Measurements from ENCODE around the gene LTB4R.

LTB4R gene

GRCh38 chr14:24325041-24325530 is 13.8 kb downstream of the LTB4R start:
- no peak for DNase-seq

GRCh38 chr14:24325963-24326362 is 14.7 kb downstream of the LTB4R start:
- no peak for DNase-seq

- peak; percentile 24 to 51 (median 37) for DNase-seq
These were observed 16.0 kb downstream of the LTB4R start for GRCh38 chr14:24327303-24327702.

DNA sequence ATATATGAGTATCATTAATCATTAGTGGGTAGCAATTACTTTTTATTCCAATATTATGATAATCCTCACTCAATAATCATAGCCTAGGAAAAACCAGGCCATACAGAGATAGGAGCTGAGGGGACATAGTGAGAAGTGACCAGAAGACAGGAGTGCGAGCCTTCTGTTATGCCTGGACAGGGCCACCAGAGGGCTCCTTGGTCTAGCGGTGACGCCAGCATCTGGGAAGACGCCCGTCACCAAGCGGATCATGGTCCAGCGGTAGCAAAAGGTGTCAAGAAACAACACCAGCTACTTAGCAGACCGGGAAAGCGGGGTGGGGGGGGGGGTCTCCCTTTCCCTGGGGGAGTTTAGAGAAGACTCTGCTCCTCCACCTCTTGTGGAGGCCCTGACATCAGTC is 16.6 kb downstream of the LTB4R start:
- peak in 2 of 3 donors; percentile 35 to 36 for DNase-seq

DNA sequence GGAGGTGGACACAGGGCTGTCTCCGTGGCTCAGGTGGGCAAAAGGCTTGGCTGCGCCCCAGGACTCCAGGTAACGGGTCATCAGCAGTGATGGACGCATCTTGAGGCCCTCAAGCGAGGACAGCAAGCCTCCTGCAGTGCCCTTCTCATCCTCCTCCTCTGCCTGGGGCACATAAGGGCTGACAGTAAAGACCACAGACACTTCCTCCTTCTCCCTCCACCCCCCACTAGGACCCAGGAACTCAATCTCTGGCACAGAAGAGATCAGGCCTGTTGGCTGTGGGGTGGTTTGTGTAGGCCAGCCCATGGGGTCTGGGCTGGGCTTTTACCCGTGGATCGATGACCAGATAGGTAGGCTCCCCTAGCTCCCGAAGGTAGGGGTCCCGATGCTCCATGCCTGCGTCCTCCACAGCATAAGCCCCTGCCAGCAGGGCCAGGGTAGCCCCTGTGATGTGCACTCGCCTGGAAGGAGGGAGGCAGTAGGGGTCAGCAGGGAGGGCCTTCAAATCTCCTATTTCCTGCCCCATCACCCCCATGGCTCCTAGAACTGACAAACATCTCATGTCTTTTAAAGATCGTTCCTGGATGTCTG is 17.9 kb downstream of the LTB4R start:
- DNase-seq: no peak

DNA sequence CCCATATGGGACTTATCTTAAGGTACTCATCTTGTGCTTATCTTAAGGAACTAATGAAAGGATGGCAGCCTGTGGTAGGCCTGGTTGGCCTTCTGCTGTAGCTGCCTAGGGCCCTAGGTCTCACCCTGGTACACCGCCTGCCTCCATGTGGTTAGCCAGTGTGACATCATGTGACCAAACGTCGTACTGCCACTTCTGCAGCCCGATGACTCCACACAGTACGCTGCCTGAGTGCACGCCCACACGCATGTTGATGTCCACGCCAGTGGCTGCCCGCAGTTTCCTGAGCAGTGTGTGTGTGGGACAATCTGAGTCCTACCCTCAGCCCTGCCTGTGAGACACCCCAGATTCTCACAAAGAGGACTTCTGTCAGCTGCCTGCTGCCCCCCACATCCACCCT is 18.4 kb downstream of the LTB4R start:
- DNase-seq: peak; percentile 89 to 97 (median 95)

- DNase-seq: no peak
These were observed 19.8 kb downstream of the LTB4R start for GRCh38 chr14:24330973-24331674.

GRCh38 chr14:24331731-24332267 is 20.5 kb downstream of the LTB4R start:
- no peak for DNase-seq

- peak; percentile 74 to 80 (median 77) for DNase-seq
These were observed 21.1 kb downstream of the LTB4R start for GRCh38 chr14:24332268-24332993.

DNA sequence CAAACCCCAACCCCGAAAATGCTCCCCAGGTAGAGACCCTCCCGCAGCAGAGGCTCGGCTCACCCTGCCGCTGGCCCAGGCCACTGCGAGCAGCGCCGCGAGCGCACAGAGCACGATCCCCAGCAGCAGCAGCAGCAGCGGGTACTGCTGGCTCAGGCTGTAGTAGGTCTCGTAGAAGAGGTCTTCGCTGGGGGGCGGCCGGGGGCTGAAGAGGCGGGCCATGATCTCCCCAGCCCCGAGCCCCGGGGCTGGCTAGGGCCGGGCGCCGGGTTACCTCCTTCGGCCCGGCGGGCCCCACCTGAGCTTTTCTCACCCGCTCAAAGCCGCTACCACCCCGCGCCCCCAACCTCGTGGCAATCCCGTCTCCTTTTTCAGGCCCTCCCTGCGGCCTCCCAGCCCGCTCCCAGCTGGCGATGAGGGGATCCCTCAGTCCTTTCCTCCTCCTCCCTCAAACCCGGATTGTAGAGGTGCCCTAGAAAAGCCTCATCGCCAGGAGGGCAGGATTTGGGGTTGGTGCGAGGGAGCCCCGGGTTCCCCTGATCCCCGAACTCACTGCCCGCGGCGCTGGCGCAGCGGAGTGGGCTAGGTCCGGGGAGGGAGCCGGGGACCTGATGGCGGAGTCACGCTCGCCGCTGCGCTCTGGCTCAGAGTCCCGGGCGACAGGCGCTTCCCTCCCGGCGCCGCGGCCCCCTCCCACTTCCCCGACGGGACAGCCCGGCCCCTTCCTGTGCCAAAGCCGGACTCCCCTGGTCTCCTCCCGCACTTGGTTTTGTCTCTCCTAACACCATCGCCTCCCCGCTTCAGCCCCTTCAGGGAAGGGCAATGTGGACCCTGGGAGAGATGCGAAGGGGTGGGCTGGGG is 23.4 kb downstream of the LTB4R start, which contains the start of gene ADCY4:
Gene ADCY4 (minus strand): TSS at position 641 of the 861 bp plus-strand sequence. CDS start 419 bp downstream, at position 222.
- DNase-seq: peak in 1 of 3 donors; percentile 49

DNA sequence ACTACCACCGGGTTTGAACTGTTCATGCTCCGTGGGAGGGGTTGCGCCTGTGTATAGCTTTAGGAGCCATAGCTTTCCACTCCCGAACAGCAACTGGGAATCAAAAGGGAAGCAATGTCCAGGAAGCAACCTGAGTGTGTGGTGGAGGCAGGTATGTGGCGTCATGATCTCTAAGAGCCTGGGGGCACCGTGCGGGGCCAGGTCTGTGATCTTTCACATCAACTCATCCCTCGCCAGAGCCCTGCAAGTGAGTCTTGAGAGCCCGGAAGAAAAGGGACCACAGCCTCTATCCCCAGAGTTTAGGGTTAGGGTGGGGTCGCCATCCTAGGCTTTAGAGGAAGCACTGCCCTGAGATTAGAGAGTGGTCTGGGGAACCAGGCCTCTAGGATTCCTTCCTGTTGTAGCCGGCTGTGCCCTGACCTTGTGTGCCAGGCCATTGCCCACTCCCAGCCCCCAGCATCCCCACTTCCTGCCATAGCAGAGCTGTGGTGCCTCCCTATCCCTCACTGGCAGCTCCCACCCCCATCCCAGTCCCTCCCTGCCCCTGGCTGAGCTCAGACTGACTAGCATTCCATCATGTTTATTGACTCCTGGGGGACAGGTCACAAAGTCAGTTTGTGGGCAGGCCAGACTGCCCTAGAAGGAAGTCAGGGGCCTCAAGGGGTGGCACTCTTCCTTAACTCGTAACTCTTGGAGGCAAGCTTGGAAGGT is 24.3 kb downstream of the LTB4R start:
- no peak for DNase-seq

DNA sequence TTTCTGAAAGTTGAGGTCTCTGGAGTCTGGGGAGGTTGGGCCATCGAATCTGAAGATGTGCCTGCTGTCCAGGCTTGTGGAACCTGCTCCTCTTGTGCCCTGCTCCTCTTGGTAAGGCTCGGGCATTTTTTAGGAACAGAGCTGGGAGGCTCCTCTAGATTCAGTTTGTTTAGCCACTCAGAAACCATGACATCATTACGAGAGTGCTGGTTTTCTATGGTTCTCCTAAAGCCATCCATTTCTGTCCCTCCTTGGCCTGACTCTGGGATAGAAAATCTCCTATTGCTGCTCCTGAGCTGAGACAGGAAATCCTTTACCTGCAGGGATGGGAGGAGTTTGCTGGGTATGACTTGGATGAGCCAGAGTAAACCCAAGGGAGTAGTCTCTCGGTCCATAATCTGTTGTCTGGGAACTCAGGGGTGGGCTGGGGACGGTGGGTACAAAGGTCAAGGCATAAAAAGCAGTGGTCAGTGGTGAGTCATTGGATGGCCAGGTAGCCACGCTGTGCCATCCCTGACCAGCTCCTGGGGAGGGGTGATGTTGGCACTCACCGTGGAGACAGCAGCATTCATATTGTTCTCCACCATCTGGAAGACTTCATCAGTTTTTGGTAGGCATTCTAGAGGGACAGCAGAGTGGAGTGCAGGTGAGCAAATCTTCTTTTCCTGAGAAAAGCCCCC is 26.0 kb downstream of the LTB4R start:
- no peak for DNase-seq

GRCh38 chr14:24337824-24338175 is 26.5 kb downstream of the LTB4R start:
- no peak for DNase-seq

DNA sequence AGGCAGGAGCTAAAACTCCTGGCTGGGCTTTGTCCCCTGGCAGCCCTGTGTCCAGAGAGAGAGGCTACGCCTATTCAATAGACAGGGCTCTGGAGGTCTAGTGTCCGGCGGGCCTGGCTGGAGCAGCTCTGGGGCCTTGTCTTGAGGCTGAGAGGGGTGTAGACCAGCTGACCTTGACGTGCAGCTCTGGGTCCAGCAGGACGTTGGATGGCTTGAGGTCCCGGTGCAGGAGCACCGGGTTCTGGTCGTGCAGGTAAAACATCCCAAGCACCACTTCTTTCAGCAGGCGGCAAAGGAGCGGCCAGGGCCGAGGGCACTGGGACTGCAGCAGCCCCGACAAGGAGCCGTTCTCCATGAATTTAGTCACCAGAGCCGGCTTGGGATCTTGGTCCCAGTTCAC is 27.5 kb downstream of the LTB4R start:
- no peak for DNase-seq

DNA sequence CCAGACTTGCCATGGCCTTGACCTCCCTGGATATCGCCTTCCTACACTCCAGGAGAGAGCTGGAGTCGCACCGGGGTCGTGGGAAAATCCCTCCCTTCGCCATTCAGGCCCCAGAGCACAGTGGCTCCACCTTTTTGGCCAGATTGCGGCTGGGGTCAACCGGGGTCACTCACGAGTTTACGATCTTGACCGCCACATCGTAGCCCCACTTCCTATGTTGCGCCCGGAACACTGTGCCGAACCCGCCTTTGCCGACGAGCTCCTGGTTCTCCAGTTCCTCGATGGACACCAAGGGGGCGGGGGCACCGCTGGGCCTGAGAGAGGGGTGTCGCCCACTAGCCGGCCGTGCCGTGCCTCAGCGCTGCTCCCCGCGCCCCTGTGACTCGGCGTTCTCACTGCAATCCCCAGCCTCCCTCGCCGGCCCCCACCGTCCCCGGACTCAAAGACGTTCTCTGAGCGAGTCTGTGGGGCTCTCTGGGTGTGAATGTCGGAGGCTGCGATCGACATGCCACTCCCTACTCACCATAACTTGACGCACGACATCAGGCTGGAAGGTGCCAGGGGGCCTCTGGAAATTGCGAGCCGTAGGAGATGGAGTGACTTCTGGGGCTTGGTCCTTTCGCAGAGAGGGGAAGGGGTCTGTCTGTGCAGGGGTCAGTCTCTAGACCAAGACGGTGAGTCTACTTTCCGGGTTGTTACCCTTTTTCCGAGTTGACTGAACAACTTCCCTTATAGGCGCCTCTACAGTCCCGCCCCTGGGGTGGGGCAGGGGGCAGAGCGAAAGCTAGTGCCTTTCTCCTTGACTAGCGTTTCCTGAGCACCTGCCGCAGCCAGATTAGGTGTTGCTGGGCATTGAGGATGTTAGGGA is 28.2 kb downstream of the LTB4R start, which contains the start of gene RIPK3:
Gene RIPK3 (minus strand): TSS at position 708 of the 868 bp plus-strand sequence. CDS start 165 bp downstream, at position 543.
- DNase-seq: peak; percentile 72 to 86 (median 78)

- no peak for DNase-seq
These were observed 29.3 kb downstream of the LTB4R start for GRCh38 chr14:24340606-24341005.

DNA sequence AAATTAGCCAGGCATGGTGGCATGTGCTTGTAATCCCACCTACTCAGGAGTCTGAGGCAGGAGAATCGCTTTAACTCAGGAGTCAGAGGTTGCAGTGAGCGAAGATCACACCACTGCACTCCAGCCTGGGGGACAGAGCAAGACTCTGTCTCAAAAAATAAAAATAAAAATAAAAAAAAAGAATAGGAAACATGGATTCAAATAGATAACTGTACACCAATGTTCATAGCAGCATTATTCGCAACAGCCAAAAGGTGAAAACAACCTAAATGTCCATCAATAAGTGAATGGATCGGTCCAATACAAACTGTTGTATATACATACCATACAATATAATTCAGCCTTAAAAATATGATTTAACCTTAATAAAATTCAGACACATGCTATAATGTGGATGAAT is 31.6 kb downstream of the LTB4R start:
- no peak for DNase-seq

DNA sequence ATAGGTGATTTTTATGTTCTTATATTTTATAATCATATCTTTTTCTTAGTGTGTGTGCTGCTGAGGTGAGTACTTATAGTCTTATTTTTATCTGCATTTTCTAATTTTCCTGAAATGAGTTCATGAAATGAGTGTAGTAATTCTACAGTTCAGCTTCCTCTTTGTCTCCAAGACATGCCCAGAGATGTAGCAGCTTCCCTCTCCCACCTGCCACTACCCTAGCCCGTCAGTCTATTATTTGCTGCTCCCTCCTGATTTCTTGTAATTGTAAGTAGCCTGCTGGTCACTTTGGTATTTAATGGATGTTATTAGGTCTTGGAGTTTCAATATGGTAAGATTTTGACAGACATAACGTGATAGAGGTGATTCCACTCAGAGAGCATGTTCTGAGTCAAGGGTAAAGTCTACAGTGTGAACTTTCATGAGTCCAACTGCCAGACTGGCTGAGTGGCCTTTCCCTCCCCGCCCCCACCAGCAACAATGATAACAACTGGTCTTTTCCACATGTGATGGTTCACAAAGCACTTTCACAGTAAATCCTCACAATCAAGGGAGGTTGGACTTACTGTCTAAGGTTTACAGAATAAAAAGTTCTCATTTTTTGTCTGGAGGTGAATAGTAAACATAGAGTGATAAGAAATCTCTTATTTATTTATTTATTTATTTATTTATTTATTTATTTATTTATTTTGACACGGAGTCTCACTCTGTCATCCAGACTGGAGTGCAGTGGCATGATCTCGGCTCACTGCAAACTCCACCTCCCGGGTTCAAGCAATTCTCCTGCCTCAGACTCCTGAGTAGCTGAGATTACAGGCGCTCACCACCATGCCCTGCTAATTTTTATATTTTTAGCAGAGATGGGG is 32.7 kb downstream of the LTB4R start:
- DNase-seq: no peak

GRCh38 chr14:24347134-24347533 is 35.8 kb downstream of the LTB4R start:
- no peak for DNase-seq
